GM19372 (cell line): ENCODE results near the gene SETD2.

Experiments
- ATAC-seq: cut with Tn5 transposase; IDR thresholded peaks from one replicate; pipeline ENCODE4 v1.9.1; 2021; ENCODE audit warnings: mild to moderate bottlenecking, low read depth, moderate library complexity; ENCODE audit not compliant: unreplicated experiment

The SETD2 gene

DNA sequence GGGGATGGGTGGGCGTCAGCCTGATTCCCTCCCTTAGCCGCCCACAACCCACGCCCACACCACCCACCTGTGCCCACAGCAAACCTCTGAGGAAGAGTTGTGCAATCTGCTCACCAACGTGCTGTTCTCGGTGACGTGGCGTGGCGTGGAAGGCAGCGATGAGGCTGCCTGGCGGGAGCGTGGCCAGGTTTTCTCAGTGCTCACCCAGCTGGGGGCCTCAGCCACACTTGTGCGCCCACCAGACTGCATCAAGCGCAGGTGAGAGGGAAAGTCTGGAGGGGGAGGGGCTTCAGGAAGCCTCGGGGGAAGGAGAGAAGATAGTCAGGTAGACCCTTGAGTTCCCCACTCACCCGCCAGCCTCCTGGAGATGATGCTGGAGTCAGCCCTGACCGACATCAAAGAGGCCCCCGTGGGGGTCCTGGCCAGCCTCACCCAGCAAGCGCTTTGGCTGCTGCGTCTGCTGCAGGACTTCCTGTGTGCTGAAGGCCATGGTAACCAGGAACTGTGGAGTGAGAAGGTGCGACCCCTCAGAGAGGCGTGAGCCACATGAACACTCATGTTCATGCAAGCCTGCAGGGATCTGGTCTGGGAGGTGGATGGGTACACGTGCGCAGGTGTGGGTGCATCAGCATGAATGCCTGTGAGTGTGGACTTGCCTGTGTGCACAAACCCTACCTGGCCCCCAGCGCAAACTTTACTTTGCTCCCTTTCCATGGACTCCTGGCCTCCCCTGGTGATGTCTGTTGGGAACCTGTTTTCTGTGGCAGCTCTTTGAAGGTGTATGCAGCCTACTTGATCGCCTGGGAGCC lies 162.8 kb downstream of the SETD2 start:
- no peak for ATAC-seq

DNA sequence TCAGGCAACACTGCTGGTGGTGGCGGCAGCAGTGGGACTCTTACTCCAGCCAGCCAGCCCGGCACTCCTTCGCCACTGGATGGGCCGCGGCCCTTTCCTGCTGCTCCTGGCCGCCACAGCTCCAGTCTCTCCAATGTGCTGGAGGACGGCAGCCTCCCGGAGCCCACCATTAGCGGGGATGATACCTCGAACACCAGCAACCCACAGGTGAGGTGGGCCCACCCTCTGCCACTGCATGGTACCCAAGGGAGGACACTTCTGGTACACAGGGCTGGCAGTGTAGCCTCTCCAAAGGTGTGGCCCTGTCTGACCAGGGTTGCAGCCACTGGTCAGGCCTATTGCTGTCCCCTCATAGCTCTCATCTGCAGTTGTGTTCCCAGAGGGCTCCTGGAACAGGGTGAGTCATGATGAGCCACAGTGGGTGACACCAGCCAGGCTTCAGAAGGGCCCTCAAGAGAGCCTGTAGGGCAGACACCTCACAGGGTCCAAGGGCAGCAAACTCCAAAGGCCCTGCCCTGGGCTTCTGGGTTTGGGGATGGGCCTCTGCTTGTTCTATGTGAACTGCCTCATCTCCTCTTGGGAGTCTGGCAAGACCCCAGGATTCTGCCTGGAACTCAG lies 163.6 kb downstream of the SETD2 start:
- no peak for ATAC-seq

DNA sequence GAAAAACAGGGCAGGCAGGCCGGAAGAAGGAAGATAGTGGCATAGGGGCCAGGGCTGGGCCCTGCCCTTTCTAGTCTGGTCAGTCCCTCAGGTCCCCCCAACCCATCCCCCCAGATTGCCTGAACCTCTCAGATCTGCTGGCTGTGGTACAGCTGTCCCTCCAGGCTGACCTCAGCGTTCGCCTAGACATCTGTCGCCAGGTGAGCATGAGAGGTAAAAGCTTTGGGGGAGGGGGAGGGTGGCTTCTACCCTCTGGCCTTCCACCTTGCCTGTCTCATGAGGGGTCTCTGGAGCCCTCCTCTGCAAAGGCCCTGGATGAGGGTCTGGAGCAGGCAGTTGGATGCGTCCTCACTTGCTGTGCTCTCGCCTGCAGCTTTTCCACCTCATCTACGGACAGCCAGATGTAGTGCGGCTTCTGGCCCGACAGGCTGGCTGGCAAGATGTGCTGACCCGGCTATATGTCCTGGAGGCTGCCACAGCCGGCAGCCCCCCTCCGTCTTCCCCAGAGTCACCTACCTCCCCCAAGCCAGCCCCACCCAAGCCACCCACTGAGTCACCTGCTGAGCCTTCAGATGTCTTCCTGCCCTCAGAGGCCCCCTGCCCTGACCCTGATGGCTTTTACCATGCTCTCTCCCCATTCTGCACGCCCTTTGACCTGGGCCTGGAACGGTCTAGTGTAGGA lies 164.3 kb downstream of the SETD2 start:
- ATAC-seq: no peak

- no peak for ATAC-seq
Observed at GRCh38 chr3:46998852-46999515, 164.9 kb downstream of the SETD2 start.

DNA sequence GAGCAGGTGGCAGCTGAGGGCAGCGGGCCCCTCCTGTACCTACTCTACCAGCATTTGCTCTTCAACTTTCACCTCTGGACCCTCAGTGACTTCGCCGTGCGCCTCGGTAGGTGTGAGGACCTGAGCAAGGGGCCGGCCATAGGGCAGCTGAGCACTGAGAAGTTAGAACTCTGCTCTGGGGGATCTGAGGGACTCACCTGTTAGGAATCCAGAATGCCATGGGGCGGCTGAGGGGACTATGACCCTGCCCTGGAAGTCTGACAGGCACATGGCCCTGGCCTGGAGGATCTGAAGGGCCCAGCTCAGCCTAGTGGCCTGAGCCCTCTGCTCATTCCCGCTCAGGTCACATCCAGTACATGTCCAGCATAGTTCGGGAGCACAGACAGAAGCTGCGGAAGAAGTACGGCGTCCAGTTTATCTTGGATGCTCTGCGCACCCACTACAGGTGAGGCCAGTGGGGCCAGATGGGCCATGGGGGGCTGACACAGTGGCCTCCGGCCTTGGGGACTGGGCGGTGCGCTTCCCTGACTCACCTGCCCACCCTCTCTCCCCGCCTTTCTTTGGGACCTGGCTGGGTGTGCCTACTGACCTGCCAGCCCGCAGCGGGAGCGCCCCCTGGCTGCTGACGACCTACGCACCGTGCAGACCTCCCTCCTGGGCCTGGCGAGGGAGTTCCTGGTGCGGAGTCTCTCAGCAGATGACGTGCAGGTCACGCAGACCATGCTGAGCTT lies 165.6 kb downstream of the SETD2 start:
- ATAC-seq: no peak

- no peak for ATAC-seq
Observed at GRCh38 chr3:46997453-46998091, 166.3 kb downstream of the SETD2 start.

- no peak for ATAC-seq
Observed at GRCh38 chr3:46996689-46997452, 167.0 kb downstream of the SETD2 start.

- no peak for ATAC-seq
Observed at GRCh38 chr3:46995901-46996562, 167.9 kb downstream of the SETD2 start.

GRCh38 chr3:46994801-46995731 lies 168.8 kb downstream of the SETD2 start:
- ATAC-seq: no peak

DNA sequence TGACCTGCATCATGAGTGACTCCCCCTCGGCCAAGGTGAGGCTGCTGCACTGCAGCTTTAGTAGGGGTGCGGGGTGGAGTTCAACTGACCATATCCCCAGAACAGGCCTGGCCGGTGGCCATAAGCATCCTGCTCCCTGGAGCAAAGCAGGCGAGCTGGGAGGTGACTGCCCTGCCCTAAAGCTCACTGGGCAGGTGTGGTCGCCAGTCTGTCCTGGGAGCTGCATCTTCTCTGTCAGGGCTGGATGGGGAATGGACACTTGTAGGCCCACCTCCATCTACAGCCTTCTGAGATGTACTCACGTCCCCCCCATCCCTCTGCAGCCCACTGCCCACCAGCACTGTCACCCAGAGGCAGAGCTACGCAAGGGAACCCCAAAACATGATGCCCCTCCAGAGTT lies 169.9 kb downstream of the SETD2 start:
- no peak for ATAC-seq

- no peak for ATAC-seq
Observed at GRCh38 chr3:46993292-46993691, 170.6 kb downstream of the SETD2 start.

GRCh38 chr3:46992231-46992630 lies 171.7 kb downstream of the SETD2 start:
- no peak for ATAC-seq

GRCh38 chr3:46991406-46992165 lies 172.3 kb downstream of the SETD2 start:
- no peak for ATAC-seq

DNA sequence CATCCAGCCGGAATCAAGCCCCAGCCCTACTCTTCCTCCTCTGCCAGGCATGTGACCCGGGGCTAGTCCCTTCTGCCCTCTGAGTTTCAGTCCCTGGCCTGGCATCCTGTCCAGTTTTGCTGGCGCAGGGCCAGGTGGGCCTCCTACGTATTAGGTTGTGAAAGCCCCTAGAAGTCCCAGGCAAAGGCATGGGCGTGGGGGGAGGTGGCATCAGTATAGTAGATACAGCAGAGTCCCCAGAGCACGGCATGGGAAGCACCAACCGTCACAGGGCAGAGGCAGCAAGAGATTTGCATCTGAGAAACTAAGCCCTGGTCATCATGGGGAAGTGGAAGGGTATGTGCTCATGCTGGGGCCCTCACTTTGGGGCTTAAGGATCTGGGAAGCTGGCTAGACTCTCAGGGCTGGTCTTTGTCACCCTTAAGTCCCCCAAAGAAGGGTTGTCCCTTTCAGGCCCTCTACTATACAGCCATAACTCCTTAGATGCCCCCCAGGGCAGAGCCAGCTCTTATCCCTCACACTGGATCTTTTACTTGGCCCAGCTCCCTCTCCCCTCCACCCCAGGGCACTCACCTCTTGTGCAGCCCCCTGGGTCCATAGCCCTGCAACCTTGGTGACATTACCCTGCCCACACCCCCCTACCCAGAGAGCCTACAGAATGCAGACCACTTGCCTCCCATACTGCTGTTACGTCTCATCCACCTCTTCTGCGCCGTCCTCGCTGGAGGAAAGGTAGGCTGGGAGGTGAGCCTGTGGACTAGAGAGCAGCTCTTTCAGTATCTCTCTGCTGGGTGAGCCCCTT lies 173.1 kb downstream of the SETD2 start:
- no peak for ATAC-seq

DNA sequence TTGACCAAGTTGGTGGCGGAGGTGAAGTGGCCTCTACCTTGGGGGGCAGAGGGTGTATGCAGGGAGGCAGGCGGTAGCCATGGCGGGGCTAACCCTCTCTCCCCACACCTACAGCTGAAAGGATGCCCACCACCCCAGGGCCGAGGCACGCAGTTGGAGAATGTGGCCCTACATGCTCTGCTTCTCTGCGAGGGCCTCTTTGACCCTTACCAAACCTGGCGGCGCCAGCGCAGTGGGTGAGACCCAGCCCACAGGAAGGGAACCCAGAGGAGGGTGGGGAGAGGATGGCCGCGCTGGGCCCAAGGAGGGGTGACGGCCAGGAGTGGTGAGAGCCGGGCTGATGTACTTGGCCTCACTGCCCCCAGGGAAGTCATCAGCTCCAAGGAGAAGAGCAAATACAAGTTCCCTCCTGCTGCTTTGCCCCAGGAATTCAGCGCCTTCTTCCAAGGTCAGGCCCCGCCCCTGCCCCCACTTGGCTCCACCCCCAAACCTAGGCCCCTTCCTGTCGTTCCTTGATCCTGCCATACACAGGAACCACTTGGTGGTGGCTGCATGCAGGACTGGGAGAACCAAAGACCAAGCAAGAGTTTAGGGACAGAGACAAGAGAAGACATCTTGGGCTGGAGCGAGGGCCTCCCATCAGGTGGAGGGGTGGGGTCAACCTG lies 174.6 kb downstream of the SETD2 start:
- ATAC-seq: no peak

DNA sequence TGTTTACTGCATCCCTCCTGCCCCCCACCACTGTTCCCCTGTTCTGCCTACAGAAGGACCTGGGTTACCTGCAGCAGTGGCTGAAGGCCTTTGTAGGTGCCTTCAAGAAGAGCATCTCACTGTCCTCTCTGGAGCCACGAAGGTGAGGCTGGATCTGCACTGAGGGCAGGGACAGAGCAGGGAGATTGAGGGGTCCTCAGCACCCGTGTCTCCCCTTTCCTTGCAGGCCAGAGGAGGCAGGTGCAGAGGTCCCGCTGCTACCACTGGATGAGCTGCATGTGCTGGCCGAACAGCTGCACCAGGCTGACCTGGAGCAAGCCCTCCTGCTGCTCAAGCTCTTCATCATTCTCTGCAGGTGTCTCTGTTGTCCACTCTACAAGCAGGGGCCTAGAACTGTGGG lies 175.3 kb downstream of the SETD2 start:
- no peak for ATAC-seq
